ENCODE results near the gene BUB1B. TPM values are rescaled to one million over a fixed set of nuclear protein-coding genes. Genes with fewer than 3 reads are reported as not detected.

Gene BUB1B
- total RNA-seq, 4 donors from 2014 or later, result 1.4 to 15.3 (median 8.6) TPM

GRCh38 chr15:40182358-40183029 is 21.6 kb downstream of the BUB1B start:
- no peaks in the 10 kb centered on the region for H3K36me3 ChIP-seq
- no peak for DNase-seq
- H3K9me3 ChIP-seq, result no peaks in the 10 kb centered on the region
- no peak overlapping the region for H3K4me3 ChIP-seq
- H3K27me3 ChIP-seq, result no peaks in the 10 kb centered on the region
- 50 to 60% methylated on average over 1 of the region's 1 CpG for WGBS, 2 donors (ENCODE audit: low coverage in 1 of 2)
- no peak overlapping the region for H3K27ac ChIP-seq
- intact Hi-C loops (cut with DNase I; ENCODE audit: low total_unique reads) (no loop called here), in situ Hi-C loops (cut with MboI; ENCODE audit: low pct_ligation_motif_present in 1 of 4, low pct_unique_long_range_greater_than_20kb in 1 of 4, low sequenced_read_pairs in 3 of 4) (no loop called here)
- peaks cover 0 to 5% (median 0%) of the 10 kb centered on the region in 4 donors for H3K4me1 ChIP-seq
- TF ChIP-seq CTCF (IDR thresholded peaks at IDR 0.05) (no peak), POLR2A (IDR thresholded peaks at IDR 0.05) (no peak), EP300 (IDR thresholded peaks at IDR 0.05; ENCODE audit: low read depth) (no peak), POLR2AphosphoS5 (IDR thresholded peaks at IDR 0.05) (no peak)

GRCh38 chr15:40183636-40184463 is 23.0 kb downstream of the BUB1B start:
- no peaks in the 10 kb centered on the region for H3K9me3 ChIP-seq
- H3K4me1 ChIP-seq, result peaks cover 0 to 5% (median 0%) of the 10 kb centered on the region in 4 donors
- in situ Hi-C loops (cut with MboI; ENCODE audit: low pct_ligation_motif_present in 1 of 4, low pct_unique_long_range_greater_than_20kb in 1 of 4, low sequenced_read_pairs in 3 of 4) (no loop called here), intact Hi-C loops (cut with DNase I; ENCODE audit: low total_unique reads) (no loop called here)
- no peak overlapping the region for H3K27ac ChIP-seq
- no peaks in the 10 kb centered on the region for H3K36me3 ChIP-seq
- 72 to 74% methylated on average over 9 of the region's 9 CpGs for WGBS, 2 donors (ENCODE audit: low coverage in 1 of 2)
- no peak for DNase-seq
- H3K27me3 ChIP-seq, result no peaks in the 10 kb centered on the region
- TF ChIP-seq CTCF (IDR thresholded peaks at IDR 0.05) (no peak), POLR2A (IDR thresholded peaks at IDR 0.05) (no peak), EP300 (IDR thresholded peaks at IDR 0.05; ENCODE audit: low read depth) (no peak), POLR2AphosphoS5 (IDR thresholded peaks at IDR 0.05) (no peak)
- no peak overlapping the region for H3K4me3 ChIP-seq

GRCh38 chr15:40190591-40190990 is 29.7 kb downstream of the BUB1B start:
- intact Hi-C loops (cut with DNase I; ENCODE audit: low total_unique reads) (no loop called here), in situ Hi-C loops (cut with MboI; ENCODE audit: low pct_ligation_motif_present in 1 of 4, low pct_unique_long_range_greater_than_20kb in 1 of 4, low sequenced_read_pairs in 3 of 4) (no loop called here)
- Histone ChIP-seq H3K4me1 (no peaks in the 10 kb centered on the region), H3K36me3 (no peaks in the 10 kb centered on the region), H3K27me3 (no peaks in the 10 kb centered on the region), H3K9me3 (no peaks in the 10 kb centered on the region), H3K27ac (no peak overlapping the region), H3K4me3 (no peak overlapping the region)
- no peak for DNase-seq
- no peak for TF ChIP-seq CTCF (IDR thresholded peaks at IDR 0.05)
- no peak for TF ChIP-seq EP300 (IDR thresholded peaks at IDR 0.05; ENCODE audit: low read depth)
- no peak for TF ChIP-seq POLR2A (IDR thresholded peaks at IDR 0.05)
- no peak for TF ChIP-seq POLR2AphosphoS5 (IDR thresholded peaks at IDR 0.05)
- WGBS, 2 donors (ENCODE audit: low coverage in 1 of 2), result 91 to 94% methylated on average over 4 to 6 of the region's 6 CpGs

- in situ Hi-C loops (cut with MboI; ENCODE audit: low pct_ligation_motif_present in 1 of 4, low pct_unique_long_range_greater_than_20kb in 1 of 4, low sequenced_read_pairs in 3 of 4), result no loop called here
- Histone ChIP-seq H3K9me3 (no peaks in the 10 kb centered on the region), H3K4me3 (no peak overlapping the region), H3K4me1 (no peaks in the 10 kb centered on the region), H3K27me3 (no peaks in the 10 kb centered on the region), H3K27ac (no peak overlapping the region), H3K36me3 (no peaks in the 10 kb centered on the region)
- TF ChIP-seq CTCF (IDR thresholded peaks at IDR 0.05) (no peak), EP300 (IDR thresholded peaks at IDR 0.05; ENCODE audit: low read depth) (no peak), POLR2A (IDR thresholded peaks at IDR 0.05) (no peak), POLR2AphosphoS5 (IDR thresholded peaks at IDR 0.05) (no peak)
- intact Hi-C loops (cut with DNase I; ENCODE audit: low total_unique reads), result no loop called here
- DNase-seq, result no peak
- 80 to 90% methylated on average over 1 of the region's 1 CpG for WGBS, 2 donors (ENCODE audit: low coverage in 1 of 2)
Measured at GRCh38 chr15:40192942-40193341, 32.1 kb downstream of the BUB1B start.

Data from transverse colon (tissue), 4 donors.